Measurements from ENCODE around the gene DGKB. TPM values are rescaled to one million over a fixed set of nuclear protein-coding genes. Genes with fewer than 3 reads are reported as not detected.

The DGKB gene
- total and polyA plus RNA-seq, 2 of the 8 experiments (the other 6 are each of a cell fraction or from before 2014, with no cell fraction given): 1.9 to 2.6 TPM

DNA sequence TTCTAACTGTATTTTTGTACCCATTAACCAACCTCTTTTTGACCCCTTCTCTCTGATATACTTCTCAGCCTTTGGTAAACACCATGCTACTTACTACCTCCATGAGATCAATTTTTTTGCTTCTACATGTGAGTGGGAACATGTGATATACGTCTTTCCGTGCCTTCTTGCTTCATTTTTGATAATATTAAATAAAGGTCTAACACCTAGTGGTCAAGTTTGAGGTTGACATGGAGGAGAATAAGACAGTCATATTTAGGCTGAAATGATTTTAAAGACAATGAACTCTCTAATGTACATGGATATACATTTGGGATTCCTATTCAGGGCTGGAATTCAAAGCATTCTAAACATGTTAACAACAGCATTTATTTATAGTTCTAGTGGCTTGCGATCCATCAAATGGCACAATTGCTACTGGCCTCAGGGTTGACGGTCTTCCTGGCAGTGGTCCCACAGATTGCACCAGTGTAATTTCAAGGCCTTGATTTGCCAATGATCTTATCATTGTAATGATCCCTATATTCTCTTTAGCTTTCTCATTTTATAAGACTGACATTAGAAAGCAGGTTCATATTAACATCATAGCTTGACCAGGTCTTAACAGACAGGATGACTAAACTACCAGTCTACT lies 597.2 kb downstream of the DGKB start:
- CTCF ChIA-PET (ENCODE audit: partially characterized antibody): interaction anchor here (0.7 to 1.7 kb wide), 4 partner anchors 8 to 386 kb away, joined by 3 to 6 read pairs (median 4); no protein-coding TSS in a partner anchor
- no peaks in the 10 kb centered on the region for H3K79me2 ChIP-seq (ENCODE audit: control insufficient read depth in 1 of 2, insufficient read depth in 2 of 2, low read length in 2 of 2)
- H3K4me3 ChIP-seq (ENCODE audit: extremely low read depth in 1 of 4, insufficient read depth in 2 of 4, low read depth in 3 of 4, low read length in 4 of 4): no peak overlapping the region
- H2BK5ac ChIP-seq (ENCODE audit: low read depth, low read length): no peak overlapping the region
- FAIRE-seq (no peak), DNase-seq (ENCODE audit: low read depth in 1 of 2, low spot score in 2 of 2) (no peak)
- H3K14ac ChIP-seq (ENCODE audit: insufficient read length): no peak overlapping the region
- H4K8ac ChIP-seq (ENCODE audit: extremely low read depth, insufficient read depth, low read length): no peak overlapping the region
- H3K9ac ChIP-seq (replicated peaks in 1 of 4; ENCODE audit: extremely low read depth in 1 of 4, low read depth in 3 of 4, low read length in 3 of 4): no peak overlapping the region
- no peaks in the 10 kb centered on the region for H3K23me2 ChIP-seq (ENCODE audit: low read depth, low read length)
- H2BK20ac ChIP-seq (ENCODE audit: low read length): no peak overlapping the region
- no peak overlapping the region for H2BK15ac ChIP-seq (ENCODE audit: low read length)
- H2BK12ac ChIP-seq (ENCODE audit: low read depth, low read length): no peak overlapping the region
- no peaks in the 10 kb centered on the region for H3K27me3 ChIP-seq (replicated peaks in 1 of 4; ENCODE audit: control insufficient read depth in 3 of 4, extremely low read depth in 1 of 4, insufficient read depth in 3 of 4, low read length in 3 of 4)
- no peaks in the 10 kb centered on the region for H4K20me1 ChIP-seq (replicated peaks in 1 of 2; ENCODE audit: control insufficient read depth in 1 of 2, insufficient read depth in 2 of 2, low read length in 2 of 2)
- no peak overlapping the region for H4K5ac ChIP-seq (ENCODE audit: insufficient read length, low read depth, low read length)
- no peak overlapping the region for H2AK5ac ChIP-seq (ENCODE audit: low read depth, low read length)
- POLR2A ChIA-PET (ENCODE audit: partially characterized antibody): no interaction called here
- H3K4ac ChIP-seq (replicated peaks; ENCODE audit: insufficient read length, low read depth, low read length): no peak overlapping the region
- no peak overlapping the region for H4K91ac ChIP-seq (replicated peaks; ENCODE audit: insufficient read length, low read length)
- WGBS, 2 experiments (ENCODE audit: extremely low coverage in 1 of 2, insufficient coverage in 1 of 2, insufficient read length in 1 of 2, insufficient replicate concordance in 2 of 2, low coverage in 1 of 2, low lambda C conversion rate in 2 of 2, missing lambda C conversion rate in 1 of 2): 90% methylated on average over 4 of the region's 4 CpGs; no CpG with 5 or more reads in 1 of the 2 experiments
- no peaks in the 10 kb centered on the region for H3K79me1 ChIP-seq (ENCODE audit: low read depth, low read length)
- no peak overlapping the region for H2AFZ ChIP-seq (ENCODE audit: low read length)
- H3K56ac ChIP-seq (replicated peaks; ENCODE audit: insufficient read length, low read depth, low read length): no peak overlapping the region
- H2BK120ac ChIP-seq (replicated peaks; ENCODE audit: low read depth, low read length): no peak overlapping the region
- H3K27ac ChIP-seq (ENCODE audit: low read depth, low read length): no peak overlapping the region
- no peak overlapping the region for H3K4me2 ChIP-seq (ENCODE audit: insufficient read depth in 1 of 2, low read depth in 2 of 2, low read length in 2 of 2)
- no peaks in the 10 kb centered on the region for H3K9me3 ChIP-seq (ENCODE audit: insufficient read depth in 2 of 2, low read depth in 1 of 2, low read length in 1 of 2)
- no peak overlapping the region for H3K18ac ChIP-seq (ENCODE audit: extremely low read depth, low read length)
- H3K23ac ChIP-seq (ENCODE audit: insufficient read length): no peak overlapping the region
- H3K36me3 ChIP-seq (ENCODE audit: control insufficient read depth in 2 of 4, insufficient read depth in 4 of 4, low read length in 3 of 4): no peaks in the 10 kb centered on the region
- peaks cover 0 to 2% (median 0%) of the 10 kb centered on the region in 4 experiments; a peak in 1 of 7 replicates for H3K4me1 ChIP-seq (replicated peaks in 1 of 4; ENCODE audit: control insufficient read depth in 3 of 4, insufficient read depth in 4 of 4, low read length in 3 of 4)
- TF ChIP-seq E2F6 (IDR thresholded peaks at IDR 0.05) (no peak), NANOG (IDR thresholded peaks at IDR 0.05; ENCODE audit: insufficient read depth, low read depth, low read length, poor library complexity, severe bottlenecking) (no peak), GTF2F1 (IDR thresholded peaks at IDR 0.05; ENCODE audit: borderline replicate concordance, low read depth, low read length) (no peak), SAP30 (IDR thresholded peaks at IDR 0.05; ENCODE audit: insufficient read depth, insufficient replicate concordance, low read length) (no peak), SP2 (IDR thresholded peaks at IDR 0.05; ENCODE audit: low read length) (no peak), SIRT6 (IDR thresholded peaks at IDR 0.05; ENCODE audit: low read length) (no peak), BRCA1 (IDR thresholded peaks at IDR 0.05; ENCODE audit: low read depth, low read length) (no peak), NRF1 (IDR thresholded peaks at IDR 0.05; ENCODE audit: low read depth, low read length) (no peak), SP4 (IDR thresholded peaks at IDR 0.05; ENCODE audit: low read length) (no peak), RXRA (IDR thresholded peaks at IDR 0.05; ENCODE audit: insufficient read depth, low read depth, low read length) (no peak), BACH1 (IDR thresholded peaks at IDR 0.05; ENCODE audit: low read length) (no peak), CREB1 (IDR thresholded peaks at IDR 0.05) (no peak)
- TF ChIP-seq, protein P1, sequence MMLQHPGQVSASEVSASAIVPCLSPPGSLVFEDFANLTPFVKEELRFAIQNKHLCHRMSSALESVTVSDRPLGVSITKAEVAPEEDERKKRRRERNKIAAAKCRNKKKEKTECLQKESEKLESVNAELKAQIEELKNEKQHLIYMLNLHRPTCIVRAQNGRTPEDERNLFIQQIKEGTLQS (IDR thresholded peaks at IDR 0.05; ENCODE audit: insufficient read depth, low read depth, low read length): no peak

Measured in H1 (cell line).